Measurements from ENCODE around the gene ENAM. TPM values are rescaled to one million over a fixed set of nuclear protein-coding genes. Genes with fewer than 3 reads are reported as not detected.

ENAM gene
- total and polyA plus RNA-seq, 2 of the 13 experiments (the other 11 are each of a cell fraction or from before 2014, with no cell fraction given) = not detected

GRCh38 chr4:70687821-70688794 lies 59.6 kb downstream of the ENAM start, which contains the start of gene UTP3 (continued):
- TF ChIP-seq ZNF142 (CRISPR knock-in tag; IDR thresholded peaks at IDR 0.05) (no peak; the same call in 1 of the 2 replicates), ZNF12 (CRISPR knock-in tag; IDR thresholded peaks at IDR 0.05) (0 out of 2 replicates have a peak, but pooled peaks have one; percentile 71), KDM4B (CRISPR knock-in tag; IDR thresholded peaks at IDR 0.05) (peak; percentile 87; the same call in 1 of the 2 replicates), ZKSCAN5 (CRISPR knock-in tag; IDR thresholded peaks at IDR 0.05) (no peak), ASH2L (IDR thresholded peaks at IDR 0.05; ENCODE audit: insufficient read length, low read depth, low read length) (peak; percentile 99), DNMT1 (CRISPR knock-in tag; IDR thresholded peaks at IDR 0.05) (no peak), ERF (CRISPR knock-in tag; IDR thresholded peaks at IDR 0.05) (peak; percentile 93), JARID2 (CRISPR knock-in tag; IDR thresholded peaks at IDR 0.05; ENCODE audit: insufficient replicate concordance) (no peak), KDM2A (CRISPR knock-in tag; IDR thresholded peaks at IDR 0.05; ENCODE audit: borderline replicate concordance, low read depth) (peak; percentile 98), HIC2 (CRISPR knock-in tag; IDR thresholded peaks at IDR 0.05; ENCODE audit: low read depth) (peak; percentile 45; the same call in 1 of the 2 replicates), GLI4 (CRISPR knock-in tag; IDR thresholded peaks at IDR 0.05; ENCODE audit: borderline replicate concordance) (no peak), YEATS2 (CRISPR knock-in tag; IDR thresholded peaks at IDR 0.05; ENCODE audit: borderline replicate concordance) (peak; percentile 98), FOSL2 (CRISPR knock-in tag; IDR thresholded peaks at IDR 0.05) (peak; percentile 56)
- TF ChIP-seq, protein P1, sequence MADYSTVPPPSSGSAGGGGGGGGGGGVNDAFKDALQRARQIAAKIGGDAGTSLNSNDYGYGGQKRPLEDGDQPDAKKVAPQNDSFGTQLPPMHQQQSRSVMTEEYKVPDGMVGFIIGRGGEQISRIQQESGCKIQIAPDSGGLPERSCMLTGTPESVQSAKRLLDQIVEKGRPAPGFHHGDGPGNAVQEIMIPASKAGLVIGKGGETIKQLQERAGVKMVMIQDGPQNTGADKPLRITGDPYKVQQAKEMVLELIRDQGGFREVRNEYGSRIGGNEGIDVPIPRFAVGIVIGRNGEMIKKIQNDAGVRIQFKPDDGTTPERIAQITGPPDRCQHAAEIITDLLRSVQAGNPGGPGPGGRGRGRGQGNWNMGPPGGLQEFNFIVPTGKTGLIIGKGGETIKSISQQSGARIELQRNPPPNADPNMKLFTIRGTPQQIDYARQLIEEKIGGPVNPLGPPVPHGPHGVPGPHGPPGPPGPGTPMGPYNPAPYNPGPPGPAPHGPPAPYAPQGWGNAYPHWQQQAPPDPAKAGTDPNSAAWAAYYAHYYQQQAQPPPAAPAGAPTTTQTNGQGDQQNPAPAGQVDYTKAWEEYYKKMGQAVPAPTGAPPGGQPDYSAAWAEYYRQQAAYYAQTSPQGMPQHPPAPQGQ (CRISPR knock-in tag; IDR thresholded peaks at IDR 0.05; ENCODE audit: borderline replicate concordance) = no peak
- TF ChIP-seq, protein P2, sequence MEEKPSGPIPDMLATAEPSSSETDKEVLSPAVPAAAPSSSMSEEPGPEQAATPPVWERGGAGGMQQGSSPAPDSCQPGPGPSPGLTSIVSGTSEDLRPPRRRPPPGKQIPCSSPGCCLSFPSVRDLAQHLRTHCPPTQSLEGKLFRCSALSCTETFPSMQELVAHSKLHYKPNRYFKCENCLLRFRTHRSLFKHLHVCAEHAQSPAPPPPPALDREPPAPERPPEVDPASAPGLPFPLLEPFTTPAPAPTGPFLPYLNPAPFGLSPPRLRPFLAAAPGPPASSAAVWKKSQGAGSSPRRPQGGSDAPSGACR (CRISPR knock-in tag; IDR thresholded peaks at IDR 0.05) = peak; percentile 90
- TF ChIP-seq, protein P3, sequence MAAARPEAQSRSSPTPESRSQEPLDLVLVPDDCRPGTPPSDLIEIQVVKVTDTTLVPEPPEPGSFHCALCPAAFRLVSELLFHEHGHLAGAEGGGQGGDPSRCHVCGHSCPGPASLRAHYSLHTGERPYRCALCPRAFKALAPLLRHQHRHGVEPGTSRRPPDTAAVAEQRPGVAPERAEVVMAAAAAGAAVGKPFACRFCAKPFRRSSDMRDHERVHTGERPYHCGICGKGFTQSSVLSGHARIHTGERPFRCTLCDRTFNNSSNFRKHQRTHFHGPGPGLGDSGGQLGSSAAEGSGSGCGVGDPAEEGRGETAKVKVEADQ (CRISPR knock-in tag; IDR thresholded peaks at IDR 0.05; ENCODE audit: borderline replicate concordance) = peak; percentile 82; the same call in 1 of the 2 replicates
